IMR-90 (cell line): ENCODE data around the gene RGS16. TPM values are rescaled to one million over a fixed set of nuclear protein-coding genes. Genes with fewer than 3 reads are reported as not detected.

ENCODE experiments used
- ATAC-seq: fragments of 200-7000 bp; cut with Tn5 transposase; 2 replicates; pipeline ENCODE4 v1.9.1; 2020; ENCODE audit warnings: low read depth, mild to moderate bottlenecking, moderate library complexity
- BruUV-seq: library from RNA; stranded (reverse); fragments of 400-500 nt; replicated peaks from 2 replicates; lab custom pipeline; 2021; lab: Mats Ljungman, UMichigan
- CTCF ChIA-PET: fragments of 300-600 bp; formaldehyde crosslinking; extraction: SDS; loops from one replicate; lab custom pipeline; 2021; ENCODE audit warnings: antibody characterized with exemption; lab: Yijun Ruan, JAX
- POLR2A ChIA-PET: fragments of 300-600 bp; sonication (Branson Sonifier 250); formaldehyde crosslinking; loops from one replicate; lab custom pipeline; 2022; ENCODE audit warnings: antibody characterized with exemption; ENCODE audit not compliant: unreplicated experiment; lab: Charles Lee
- DNase-seq: peaks from one replicate; pipeline ENCODE4 v3.0.0; 2013
- H2AFZ ChIP-seq: replicated peaks from 2 replicates; pipeline ENCODE3; 2013; ENCODE audit warnings: low read length, mild to moderate bottlenecking; ENCODE audit not compliant: poor library complexity
- H2AK5ac ChIP-seq: 2 replicates; pipeline ENCODE4 v1.6.1; 2013; ENCODE audit warnings: low read depth, low read length, inconsistent platforms
- H2AK9ac ChIP-seq: replicated peaks from 2 replicates; pipeline ENCODE3; 2013; ENCODE audit warnings: mild to moderate bottlenecking, low read depth, low read length, moderate library complexity; ENCODE audit not compliant: poor library complexity
- H2BK120ac ChIP-seq: 2 replicates; pipeline ENCODE4 v1.6.1; 2013; ENCODE audit warnings: low read depth, low read length, inconsistent platforms
- H2BK15ac ChIP-seq: 3 replicates; pipeline ENCODE4 v1.6.1; 2013; ENCODE audit warnings: low read depth, low read length, inconsistent platforms
- H2BK20ac ChIP-seq: 2 replicates; pipeline ENCODE4 v1.6.1; 2013; ENCODE audit warnings: low read depth, mild to moderate bottlenecking, inconsistent platforms, low read length, moderate library complexity
- H2BK5ac ChIP-seq: 2 replicates; pipeline ENCODE4 v1.6.1; 2013; ENCODE audit warnings: mild to moderate bottlenecking, low read depth, low read length, inconsistent platforms; ENCODE audit not compliant: poor library complexity, severe bottlenecking
- H3K14ac ChIP-seq: replicated peaks from 2 replicates; pipeline ENCODE4 v1.6.1; 2013; ENCODE audit warnings: low read depth, low read length, inconsistent platforms
- H3K18ac ChIP-seq: 2 replicates; pipeline ENCODE4 v1.6.1; 2013; ENCODE audit warnings: low read depth, low read length, control low read depth
- H3K23ac ChIP-seq: 2 replicates; pipeline ENCODE4 v1.6.1; 2013; ENCODE audit warnings: low read depth, low read length, inconsistent platforms
- H3K27ac ChIP-seq: 2 replicates; pipeline ENCODE4 v1.5.1; 2013; ENCODE audit warnings: mild to moderate bottlenecking, control low read depth, low read length; ENCODE audit not compliant: insufficient read depth
- H3K27me3 ChIP-seq: 2 replicates; pipeline ENCODE4 v1.6.1; 2013; ENCODE audit warnings: low read length; ENCODE audit not compliant: control insufficient read depth, insufficient read depth
- H3K36me3 ChIP-seq: 2 replicates; pipeline ENCODE4 v1.6.1; 2013; ENCODE audit warnings: low read length, mixed read lengths; ENCODE audit not compliant: control insufficient read depth, insufficient read depth
- H3K4ac ChIP-seq: 2 replicates; pipeline ENCODE4 v1.6.1; 2013; ENCODE audit warnings: low read depth, low read length, inconsistent platforms
- H3K4me1 ChIP-seq: 2 replicates; pipeline ENCODE4 v1.6.1; 2013; ENCODE audit warnings: low read length, mixed read lengths; ENCODE audit not compliant: control insufficient read depth, insufficient read depth
- H3K4me2 ChIP-seq: 2 replicates; pipeline ENCODE4 v1.6.1; 2013; ENCODE audit warnings: low read depth, mild to moderate bottlenecking, control low read depth, low read length, moderate library complexity
- H3K4me3 ChIP-seq: 2 replicates; pipeline ENCODE4 v1.5.1; 2013; ENCODE audit warnings: low read depth, mild to moderate bottlenecking, control low read depth, low read length, moderate library complexity; ENCODE audit not compliant: insufficient read depth
- H3K56ac ChIP-seq: 2 replicates; pipeline ENCODE4 v1.6.1; 2013; ENCODE audit warnings: low read length, inconsistent platforms; ENCODE audit not compliant: insufficient read depth; ENCODE audit errors: extremely low read depth
- H3K79me1 ChIP-seq, 2 experiments: 2 replicates each; pipeline ENCODE4 v1.6.1; 2013; ENCODE audit warnings: low read length in 2 of 2, inconsistent platforms in 1 of 2, low read depth in 1 of 2
- H3K9ac ChIP-seq: 2 replicates; pipeline ENCODE4 v1.6.1; 2013; ENCODE audit warnings: low read depth, low read length, control low read depth
- H3K9me1 ChIP-seq: 2 replicates; pipeline ENCODE4 v1.6.1; 2013; ENCODE audit warnings: low read length, inconsistent platforms; ENCODE audit not compliant: insufficient read depth
- H3K9me3 ChIP-seq: 2 replicates; pipeline ENCODE4 v1.6.1; 2013; ENCODE audit warnings: low read length; ENCODE audit not compliant: control insufficient read depth, insufficient read depth
- H4K20me1 ChIP-seq: 2 replicates; pipeline ENCODE4 v1.6.1; 2013; ENCODE audit warnings: low read length, inconsistent platforms; ENCODE audit not compliant: insufficient read depth
- H4K5ac ChIP-seq: 2 replicates; pipeline ENCODE4 v1.6.1; 2013; ENCODE audit warnings: mild to moderate bottlenecking, low read depth, low read length, control low read depth
- H4K8ac ChIP-seq, 2 experiments: 2 replicates each; pipeline ENCODE4 v1.6.1; 2013; ENCODE audit warnings: low read depth in 2 of 2, low read length in 2 of 2, control low read depth in 1 of 2, inconsistent platforms in 1 of 2
- H4K91ac ChIP-seq: 2 replicates; pipeline ENCODE4 v1.6.1; 2013; ENCODE audit warnings: low read depth, low read length, inconsistent platforms; ENCODE audit not compliant: insufficient read depth
- BHLHE40 ChIP-seq: fragments of 150-350 bp; IDR thresholded peaks from 2 replicates; pipeline ENCODE4 v1.6.1; 2016; ENCODE audit warnings: mild to moderate bottlenecking, low read depth, low read length
- CEBPB ChIP-seq: IDR thresholded peaks from 2 replicates; pipeline ENCODE4 v1.6.1; 2012; ENCODE audit warnings: low read depth, low read length, improper control_type of control experiment
- CHD1 ChIP-seq: IDR thresholded peaks from 2 replicates; pipeline ENCODE4 v1.6.1; 2012; ENCODE audit warnings: low read depth, low read length, improper control_type of control experiment
- FOS ChIP-seq: fragments of 150-350 bp; IDR thresholded peaks from 2 replicates; pipeline ENCODE4 v1.6.1; 2016; ENCODE audit warnings: low read depth, low read length
- MAFK ChIP-seq: IDR thresholded peaks from 2 replicates; pipeline ENCODE4 v1.6.1; 2012; ENCODE audit warnings: low read depth, low read length, improper control_type of control experiment
- MAZ ChIP-seq: IDR thresholded peaks from 2 replicates; pipeline ENCODE4 v1.6.1; 2012; ENCODE audit warnings: low read depth, mild to moderate bottlenecking, low read length, improper control_type of control experiment, moderate library complexity, borderline replicate concordance
- MXI1 ChIP-seq: IDR thresholded peaks from 2 replicates; pipeline ENCODE4 v1.6.1; 2012; ENCODE audit warnings: low read depth, mild to moderate bottlenecking, low read length, moderate library complexity, borderline replicate concordance
- NFE2L2 ChIP-seq: fragments of 150-350 bp; IDR thresholded peaks from 2 replicates; pipeline ENCODE4 v1.6.1; 2016; ENCODE audit warnings: low read depth, mild to moderate bottlenecking, low read length
- POLR2A ChIP-seq: IDR thresholded peaks from 2 replicates; pipeline ENCODE4 v1.6.1; 2012; ENCODE audit warnings: mild to moderate bottlenecking, low read depth, low read length
- RAD21 ChIP-seq: IDR thresholded peaks from 2 replicates; pipeline ENCODE4 v1.6.1; 2012; ENCODE audit warnings: low read length, improper control_type of control experiment
- RCOR1 ChIP-seq: IDR thresholded peaks from 2 replicates; pipeline ENCODE4 v1.6.1; 2012; ENCODE audit warnings: mild to moderate bottlenecking, low read length, improper control_type of control experiment; ENCODE audit not compliant: insufficient replicate concordance
- RFX5 ChIP-seq: IDR thresholded peaks from 2 replicates; pipeline ENCODE4 v1.8.0; 2012; ENCODE audit warnings: low read depth, mild to moderate bottlenecking, low read length, moderate library complexity
- SMC3 ChIP-seq: fragments of 150-350 bp; IDR thresholded peaks from 2 replicates; pipeline ENCODE4 v1.6.1; 2016; ENCODE audit warnings: low read depth, mild to moderate bottlenecking, antibody characterized with exemption, low read length, moderate library complexity
- WGBS, 2 experiments: methylation state at CpG; one replicate each; pipeline versions ENCODE4 v1.1.5 to v1.1.7; 2013; ENCODE audit warnings: missing lambda C conversion rate in 2 of 2; ENCODE audit not compliant: insufficient read length in 1 of 2; ENCODE audit errors: extremely low coverage in 2 of 2; 5-methylcytosine and 5-hydroxymethylcytosine counted together
- dilution Hi-C: fragments of 300-500 bp; cut with HindIII; formaldehyde crosslinking; loops from one replicate; pipeline ENCODE4 v1.14.3; 2018; ENCODE audit warnings: low sequenced_read_pairs; ENCODE audit not compliant: unreplicated experiment
- in situ Hi-C: fragments of 300-500 bp; cut with MboI; formaldehyde crosslinking; loops from 3 replicates; pipeline ENCODE4 v1.14.3; 2019; ENCODE audit warnings: low sequenced_read_pairs, inconsistent platforms, mixed read lengths
- intact Hi-C: fragments of 100-400 bp; cut with micrococcal nuclease; formaldehyde crosslinking; loops from 2 replicates; pipeline ENCODE4 v1.10.0; 2022
- polyA plus RNA-seq, 3 experiments: library from polyadenylated mRNA; depleted of rRNA; stranded (reverse); fragments of >200 nt; gene quantifications; 2 replicates each; pipeline ENCODE4 v1.2.3, GENCODE V29; 2012; ENCODE audit warnings: low replicate concordance in 1 of 3
- total RNA-seq: library from RNA; depleted of rRNA; stranded (reverse); fragments of >200 nt; gene quantifications from 2 replicates; pipeline ENCODE4 v1.2.3, GENCODE V29; 2012
- TF ChIP-seq, protein P1 (sequence below): conservative IDR thresholded peaks from 2 replicates; pipeline ENCODE4 v1.5.1; 2012; ENCODE audit warnings: mild to moderate bottlenecking, low read depth, low read length, improper control_type of control experiment
- TF ChIP-seq, protein P2 (sequence below): fragments of 150-350 bp; IDR thresholded peaks from 2 replicates; pipeline ENCODE4 v1.6.1; 2016; ENCODE audit warnings: low read depth, mild to moderate bottlenecking, low read length, moderate library complexity, borderline replicate concordance
- TF ChIP-seq, protein P3 (sequence below): fragments of 150-350 bp; IDR thresholded peaks from 2 replicates; pipeline ENCODE4 v1.6.1; 2017; ENCODE audit warnings: mild to moderate bottlenecking, antibody characterized with exemption, low read length, low read depth

Gene RGS16
- total and polyA plus RNA-seq, 2 of the 4 experiments (the other 2 are of a cell fraction): 0.15 to 0.18 TPM

DNA sequence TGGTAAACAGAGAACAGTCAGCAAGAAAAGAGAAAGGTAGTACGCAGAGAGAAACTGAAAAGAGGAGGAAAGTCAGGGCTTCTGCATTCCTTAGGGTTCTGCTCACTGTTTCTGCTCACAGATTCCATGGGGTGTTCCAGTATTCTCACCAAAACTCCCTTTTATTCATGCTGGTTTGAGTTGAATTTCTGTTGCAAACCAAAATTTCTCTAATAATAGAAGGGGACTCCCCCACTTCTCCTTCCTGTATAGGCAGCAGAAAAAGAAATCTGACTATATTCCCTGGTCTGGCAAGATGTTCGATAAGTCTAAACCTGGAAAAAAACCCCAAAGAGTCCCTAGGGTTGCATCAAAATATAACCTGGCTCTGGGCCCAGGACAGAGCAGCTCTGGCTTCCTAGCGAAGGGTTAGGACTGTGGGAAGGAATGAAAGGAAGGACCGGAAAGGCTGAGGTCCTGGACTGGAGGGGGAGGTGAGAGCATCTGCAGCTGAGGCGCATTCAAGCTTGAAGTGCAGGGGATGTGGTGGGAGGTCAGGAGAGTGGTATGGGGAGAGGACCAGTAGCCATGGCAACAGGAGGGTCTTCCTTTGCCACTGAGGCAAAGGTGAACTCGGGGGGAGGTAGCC lies 18.8 kb upstream of the RGS16 start:
- dilution Hi-C loops (no loop called here), in situ Hi-C loops (no loop called here), intact Hi-C loops (no loop called here)
- Histone ChIP-seq H3K4me1 (no peaks in the 10 kb centered on the region; the same call in 1 of the 2 replicates), H3K27me3 (peaks cover 14% of the 10 kb centered on the region), H2AK9ac (no peak overlapping the region), H3K4me2 (no peak overlapping the region), H3K23ac (no peak overlapping the region), H2BK20ac (no peak overlapping the region), H2AK5ac (no peak overlapping the region), H2AFZ (no peak overlapping the region), H3K9me1 (no peaks in the 10 kb centered on the region), H3K36me3 (no peaks in the 10 kb centered on the region), H4K5ac (no peak overlapping the region), H3K56ac (no peak overlapping the region), H2BK120ac (no peak overlapping the region), H3K4me3 (no peak overlapping the region), H3K18ac (no peak overlapping the region), H2BK5ac (no peak overlapping the region), H3K27ac (no peak overlapping the region), H3K14ac (no peak overlapping the region), H4K91ac (no peak overlapping the region), H3K79me1 (no peaks in the 10 kb centered on the region), H2BK15ac (no peak overlapping the region), H4K8ac (no peak overlapping the region), H4K20me1 (no peaks in the 10 kb centered on the region), H3K9me3 (no peaks in the 10 kb centered on the region), H3K9ac (no peak overlapping the region), H3K4ac (no peak overlapping the region)
- TF ChIP-seq CHD1: no peak
- no peak for TF ChIP-seq SMC3
- no peak for TF ChIP-seq MAZ
- TF ChIP-seq, protein P1, sequence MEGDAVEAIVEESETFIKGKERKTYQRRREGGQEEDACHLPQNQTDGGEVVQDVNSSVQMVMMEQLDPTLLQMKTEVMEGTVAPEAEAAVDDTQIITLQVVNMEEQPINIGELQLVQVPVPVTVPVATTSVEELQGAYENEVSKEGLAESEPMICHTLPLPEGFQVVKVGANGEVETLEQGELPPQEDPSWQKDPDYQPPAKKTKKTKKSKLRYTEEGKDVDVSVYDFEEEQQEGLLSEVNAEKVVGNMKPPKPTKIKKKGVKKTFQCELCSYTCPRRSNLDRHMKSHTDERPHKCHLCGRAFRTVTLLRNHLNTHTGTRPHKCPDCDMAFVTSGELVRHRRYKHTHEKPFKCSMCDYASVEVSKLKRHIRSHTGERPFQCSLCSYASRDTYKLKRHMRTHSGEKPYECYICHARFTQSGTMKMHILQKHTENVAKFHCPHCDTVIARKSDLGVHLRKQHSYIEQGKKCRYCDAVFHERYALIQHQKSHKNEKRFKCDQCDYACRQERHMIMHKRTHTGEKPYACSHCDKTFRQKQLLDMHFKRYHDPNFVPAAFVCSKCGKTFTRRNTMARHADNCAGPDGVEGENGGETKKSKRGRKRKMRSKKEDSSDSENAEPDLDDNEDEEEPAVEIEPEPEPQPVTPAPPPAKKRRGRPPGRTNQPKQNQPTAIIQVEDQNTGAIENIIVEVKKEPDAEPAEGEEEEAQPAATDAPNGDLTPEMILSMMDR: no peak
- no peak for TF ChIP-seq BHLHE40
- no peak for TF ChIP-seq FOS
- TF ChIP-seq POLR2A: no peak
- no peak for TF ChIP-seq RFX5
- TF ChIP-seq, protein P2, sequence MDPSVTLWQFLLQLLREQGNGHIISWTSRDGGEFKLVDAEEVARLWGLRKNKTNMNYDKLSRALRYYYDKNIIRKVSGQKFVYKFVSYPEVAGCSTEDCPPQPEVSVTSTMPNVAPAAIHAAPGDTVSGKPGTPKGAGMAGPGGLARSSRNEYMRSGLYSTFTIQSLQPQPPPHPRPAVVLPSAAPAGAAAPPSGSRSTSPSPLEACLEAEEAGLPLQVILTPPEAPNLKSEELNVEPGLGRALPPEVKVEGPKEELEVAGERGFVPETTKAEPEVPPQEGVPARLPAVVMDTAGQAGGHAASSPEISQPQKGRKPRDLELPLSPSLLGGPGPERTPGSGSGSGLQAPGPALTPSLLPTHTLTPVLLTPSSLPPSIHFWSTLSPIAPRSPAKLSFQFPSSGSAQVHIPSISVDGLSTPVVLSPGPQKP: no peak
- no peak for TF ChIP-seq MAFK
- TF ChIP-seq CEBPB: no peak
- TF ChIP-seq, protein P3, sequence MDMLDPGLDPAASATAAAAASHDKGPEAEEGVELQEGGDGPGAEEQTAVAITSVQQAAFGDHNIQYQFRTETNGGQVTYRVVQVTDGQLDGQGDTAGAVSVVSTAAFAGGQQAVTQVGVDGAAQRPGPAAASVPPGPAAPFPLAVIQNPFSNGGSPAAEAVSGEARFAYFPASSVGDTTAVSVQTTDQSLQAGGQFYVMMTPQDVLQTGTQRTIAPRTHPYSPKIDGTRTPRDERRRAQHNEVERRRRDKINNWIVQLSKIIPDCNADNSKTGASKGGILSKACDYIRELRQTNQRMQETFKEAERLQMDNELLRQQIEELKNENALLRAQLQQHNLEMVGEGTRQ: no peak
- TF ChIP-seq RCOR1: no peak
- TF ChIP-seq RAD21: no peak
- no peak for TF ChIP-seq MXI1
- no peak for TF ChIP-seq NFE2L2
- POLR2A ChIA-PET: no interaction called here
- CTCF ChIA-PET: no interaction called here
- BruUV-seq: no TSS peak
- ATAC-seq (no peak), DNase-seq (no peak)
- WGBS, 2 experiments: 49% methylated on average over 3 of the region's 6 CpGs; no CpG with 5 or more reads in 1 of the 2 experiments
